Raji (cell line): ENCODE measurements around the gene CFAP221.

Experiments used
- POLR2A ChIP-seq: IDR thresholded peaks from 2 replicates; pipeline ENCODE4 v1.6.1; 2011; ENCODE audit warnings: low read depth, low read length, control low read depth; ENCODE audit not compliant: insufficient read depth

The CFAP221 gene

GRCh38 chr2:119703526-119703925 lies 159.3 kb downstream of the CFAP221 start:
- TF ChIP-seq POLR2A = no peak

GRCh38 chr2:119704670-119705120 lies 160.4 kb downstream of the CFAP221 start:
- no peak for TF ChIP-seq POLR2A

- no peak for TF ChIP-seq POLR2A
Measured at GRCh38 chr2:119706221-119706620, 162.0 kb downstream of the CFAP221 start.
